Skeletal muscle satellite cell (primary cell): ENCODE measurements around the gene MIEN1.
"Not testable (repeated sequence)": the region's sequence is repeated elsewhere in the genome, so short reads cannot be mapped to it uniquely, and the experiment has no call there.

Experiments used
- H3K27me3 ChIP-seq: 2 replicates; pipeline ENCODE4 v1.7.0; 2013; ENCODE audit warnings: low read length; ENCODE audit not compliant: control insufficient read depth, insufficient read depth
- H3K36me3 ChIP-seq: 2 replicates; pipeline ENCODE4 v1.7.0; 2013; ENCODE audit warnings: mild to moderate bottlenecking, control low read depth, low read length; ENCODE audit not compliant: insufficient read depth
- H3K4me1 ChIP-seq: 2 replicates; pipeline ENCODE4 v1.7.0; 2013; ENCODE audit warnings: low read length; ENCODE audit not compliant: control insufficient read depth, insufficient read depth
- H3K4me2 ChIP-seq: 2 replicates; pipeline ENCODE4 v1.7.0; 2013; ENCODE audit warnings: mild to moderate bottlenecking, low read length
- H3K4me3 ChIP-seq: 2 replicates; pipeline ENCODE4 v1.7.0; 2013; ENCODE audit warnings: low read length
- H3K9ac ChIP-seq: 2 replicates; pipeline ENCODE4 v1.7.0; 2013; ENCODE audit warnings: mild to moderate bottlenecking, low read depth, low read length, moderate library complexity
- H3K9me3 ChIP-seq: replicated peaks from 2 replicates; pipeline ENCODE4 v1.7.0; 2013; ENCODE audit warnings: mild to moderate bottlenecking, control low read depth, low read length

The MIEN1 gene

DNA sequence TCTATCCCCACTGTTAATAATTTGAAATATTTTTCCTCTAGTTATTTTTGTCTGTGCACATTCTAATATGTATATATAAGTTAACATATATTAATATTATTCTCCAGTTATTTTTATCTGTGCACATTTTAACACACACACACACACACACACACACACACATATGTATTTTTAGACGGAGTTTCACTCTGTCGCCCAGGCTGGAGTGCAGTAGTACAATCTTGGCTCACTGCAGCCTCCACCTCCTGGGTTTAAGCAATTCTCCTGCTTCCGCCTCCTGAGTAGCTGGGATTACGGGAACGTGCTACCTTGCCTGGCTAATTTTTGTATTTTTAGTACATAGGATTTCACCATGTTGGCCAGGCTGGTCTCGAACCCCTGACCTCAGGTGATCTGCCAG, 12.7 kb downstream of the MIEN1 start:
- Histone ChIP-seq H3K36me3 (peaks cover 48% of the 10 kb centered on the region), H3K4me3 (no peak overlapping the region), H3K4me1 (no peaks in the 10 kb centered on the region), H3K9ac (no peak overlapping the region), H3K4me2 (no peak overlapping the region), H3K27me3 (no peaks in the 10 kb centered on the region), H3K9me3 (no peaks in the 10 kb centered on the region)

- H3K4me3 ChIP-seq: no peak overlapping the region
- H3K9me3 ChIP-seq: no peaks in the 10 kb centered on the region
- no peaks in the 10 kb centered on the region for H3K27me3 ChIP-seq
- H3K36me3 ChIP-seq: peaks cover 45% of the 10 kb centered on the region
- no peak overlapping the region for H3K9ac ChIP-seq
- H3K4me1 ChIP-seq: no peaks in the 10 kb centered on the region
- H3K4me2 ChIP-seq: no peak overlapping the region
Observed at GRCh38 chr17:39716879-39717536, 13.3 kb downstream of the MIEN1 start.

- peaks cover 52% of the 10 kb centered on the region for H3K36me3 ChIP-seq
- H3K9me3 ChIP-seq: no peaks in the 10 kb centered on the region
- no peak overlapping the region for H3K9ac ChIP-seq
Observed at GRCh38 chr17:39716073-39716818, 14.1 kb downstream of the MIEN1 start.

GRCh38 chr17:39715375-39716072, 14.8 kb downstream of the MIEN1 start:
- Histone ChIP-seq H3K9ac (no peak overlapping the region), H3K9me3 (no peaks in the 10 kb centered on the region), H3K36me3 (peaks cover 57% of the 10 kb centered on the region)

More at GRCh38 chr17:39716073-39716818, 14.1 kb downstream of the MIEN1 start:
- H3K27me3 ChIP-seq: no peaks in the 10 kb centered on the region
- no peak overlapping the region for H3K4me2 ChIP-seq
- H3K4me3 ChIP-seq: no peak overlapping the region
- H3K4me1 ChIP-seq: no peaks in the 10 kb centered on the region

GRCh38 chr17:39714234-39714633, 16.1 kb downstream of the MIEN1 start:
- H3K36me3 ChIP-seq: peaks cover 58% of the 10 kb centered on the region
- H3K4me3 ChIP-seq: no peak overlapping the region
- H3K4me2 ChIP-seq: no peak overlapping the region
- no peaks in the 10 kb centered on the region for H3K27me3 ChIP-seq
- no peaks in the 10 kb centered on the region for H3K4me1 ChIP-seq
- H3K9me3 ChIP-seq: no peaks in the 10 kb centered on the region
- H3K9ac ChIP-seq: no peak overlapping the region

More at GRCh38 chr17:39715375-39716072, 14.8 kb downstream of the MIEN1 start:
- Histone ChIP-seq H3K4me3 (no peak overlapping the region), H3K4me1 (no peaks in the 10 kb centered on the region), H3K27me3 (no peaks in the 10 kb centered on the region), H3K4me2 (no peak overlapping the region)

DNA sequence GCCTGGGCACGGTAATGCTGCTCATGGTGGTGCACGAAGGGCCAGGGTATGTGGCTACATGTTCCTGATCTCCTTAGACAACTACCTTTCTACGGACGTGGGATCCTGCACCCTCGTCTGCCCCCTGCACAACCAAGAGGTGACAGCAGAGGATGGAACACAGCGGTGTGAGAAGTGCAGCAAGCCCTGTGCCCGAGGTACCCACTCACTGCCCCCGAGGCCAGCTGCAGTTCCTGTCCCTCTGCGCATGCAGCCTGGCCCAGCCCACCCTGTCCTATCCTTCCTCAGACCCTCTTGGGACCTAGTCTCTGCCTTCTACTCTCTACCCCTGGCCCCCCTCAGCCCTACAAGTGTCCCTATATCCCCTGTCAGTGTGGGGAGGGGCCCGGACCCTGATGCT, 18.5 kb downstream of the MIEN1 start:
- Histone ChIP-seq H3K4me1 (no peaks in the 10 kb centered on the region), H3K27me3 (no peaks in the 10 kb centered on the region), H3K9ac (no peak overlapping the region), H3K4me2 (no peak overlapping the region), H3K36me3 (peaks cover 57% of the 10 kb centered on the region), H3K4me3 (no peak overlapping the region), H3K9me3 (no peaks in the 10 kb centered on the region)

DNA sequence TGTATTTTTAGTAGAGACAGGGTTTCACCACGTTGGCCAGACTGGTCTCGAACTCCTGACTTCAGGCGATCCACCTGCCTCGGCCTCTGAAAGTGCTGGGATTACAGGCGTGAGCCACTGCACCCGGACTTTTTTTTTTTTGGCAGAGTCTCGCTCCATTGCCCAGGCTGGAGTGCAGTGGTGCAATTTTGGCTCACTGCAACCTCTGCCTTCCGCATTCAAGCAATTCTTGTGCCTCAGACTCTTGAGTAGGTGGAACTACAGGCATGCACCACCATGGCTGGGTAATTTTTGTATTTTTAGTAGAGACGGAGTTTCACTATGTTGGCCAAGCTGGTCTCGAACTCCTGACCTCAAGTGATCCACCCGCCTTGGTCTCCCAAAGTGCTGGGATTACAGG, 19.3 kb downstream of the MIEN1 start:
- not testable (repeated sequence) for H3K9ac ChIP-seq, H3K9me3 ChIP-seq, H3K4me1 ChIP-seq, H3K4me3 ChIP-seq, H3K27me3 ChIP-seq, H3K4me2 ChIP-seq
- H3K36me3 ChIP-seq: peaks cover 54% of the 10 kb centered on the region

GRCh38 chr17:39709998-39710964, 20.1 kb downstream of the MIEN1 start:
- Histone ChIP-seq H3K9ac (no peak overlapping the region), H3K36me3 (peaks cover 48% of the 10 kb centered on the region), H3K4me2 (no peak overlapping the region), H3K4me3 (no peak overlapping the region), H3K4me1 (peaks cover 12% of the 10 kb centered on the region), H3K27me3 (no peaks in the 10 kb centered on the region), H3K9me3 (no peaks in the 10 kb centered on the region)

DNA sequence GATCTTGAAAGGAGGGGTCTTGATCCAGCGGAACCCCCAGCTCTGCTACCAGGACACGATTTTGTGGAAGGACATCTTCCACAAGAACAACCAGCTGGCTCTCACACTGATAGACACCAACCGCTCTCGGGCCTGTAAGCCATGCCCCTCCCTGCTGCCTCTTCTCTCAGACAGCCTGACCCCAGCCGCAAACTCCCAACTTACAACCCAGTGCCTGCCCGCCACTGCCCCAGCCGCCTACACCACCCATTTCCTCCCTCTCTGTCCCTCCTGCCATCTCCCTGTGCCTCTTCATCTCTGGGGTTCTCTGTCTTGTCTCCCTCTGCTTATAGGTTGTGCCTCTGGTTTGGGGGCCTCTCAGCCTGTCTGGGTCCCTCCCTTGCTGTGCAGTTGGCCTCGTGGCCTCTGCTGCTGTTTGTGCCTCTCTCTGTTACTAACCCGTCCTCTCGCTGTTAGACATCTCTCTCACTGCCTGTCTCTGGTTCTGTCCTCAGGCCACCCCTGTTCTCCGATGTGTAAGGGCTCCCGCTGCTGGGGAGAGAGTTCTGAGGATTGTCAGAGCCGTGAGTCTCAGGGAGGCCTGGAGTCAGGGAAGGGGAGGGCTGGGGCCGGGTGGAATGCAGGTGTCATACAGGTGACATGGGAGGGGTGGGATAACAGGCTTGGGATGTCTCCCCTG, 20.9 kb downstream of the MIEN1 start:
- no peak overlapping the region for H3K4me2 ChIP-seq

DNA sequence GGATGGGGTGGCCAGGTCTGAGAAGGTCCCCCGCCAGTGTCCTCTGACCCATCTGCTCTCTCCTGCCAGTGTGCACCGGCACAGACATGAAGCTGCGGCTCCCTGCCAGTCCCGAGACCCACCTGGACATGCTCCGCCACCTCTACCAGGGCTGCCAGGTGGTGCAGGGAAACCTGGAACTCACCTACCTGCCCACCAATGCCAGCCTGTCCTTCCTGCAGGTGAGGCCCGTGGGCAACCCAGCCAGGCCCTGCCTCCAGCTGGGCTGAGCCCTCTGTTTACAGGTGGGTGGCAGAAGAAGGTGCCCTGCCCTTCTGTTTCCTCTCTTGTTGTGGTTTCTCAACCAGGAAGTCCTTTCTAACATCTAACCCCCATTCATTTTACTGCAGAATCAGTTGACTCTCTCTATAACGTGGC, 23.4 kb downstream of the MIEN1 start:
- H3K9ac ChIP-seq: no peak overlapping the region
- H3K36me3 ChIP-seq: peaks cover 48% of the 10 kb centered on the region
- no peaks in the 10 kb centered on the region for H3K9me3 ChIP-seq
- H3K4me3 ChIP-seq: no peak overlapping the region
- peaks cover 14% of the 10 kb centered on the region for H3K4me1 ChIP-seq
- no peak overlapping the region for H3K4me2 ChIP-seq
- H3K27me3 ChIP-seq: no peaks in the 10 kb centered on the region

More for the DNA sequence above, 20.9 kb downstream of the MIEN1 start:
- H3K36me3 ChIP-seq: peaks cover 47% of the 10 kb centered on the region
- H3K9me3 ChIP-seq: no peaks in the 10 kb centered on the region
- no peak overlapping the region for H3K9ac ChIP-seq
- H3K4me3 ChIP-seq: no peak overlapping the region
- no peaks in the 10 kb centered on the region for H3K27me3 ChIP-seq
- peaks cover 14% of the 10 kb centered on the region for H3K4me1 ChIP-seq
